Right lobe of liver (tissue), 4 donors: ENCODE measurements around the gene COMMD1.

Experiments
- CTCF ChIP-seq, 4 donors: fragments of 200-600 bp in 3 of 4; fragments of 450-650 bp in 1 of 4; IDR thresholded peaks; one replicate each; pipeline versions ENCODE4 v1.5.1 to v1.8.0; 2016 to 2022; ENCODE audit warnings: antibody characterized with exemption in 4 of 4, mild to moderate bottlenecking in 2 of 4
- POLR2A ChIP-seq: fragments of 450-650 bp; IDR thresholded peaks from one replicate; pipeline ENCODE4 v1.6.1; 2017; ENCODE audit warnings: antibody characterized with exemption, mild to moderate bottlenecking
- donor health status: DM: no; HTN: no; CAD: no.
- donor health status: DM: no; HTN: no; CAD: no.
- donor health status: DM: no; HTN: yes; CAD: no.

DNA sequence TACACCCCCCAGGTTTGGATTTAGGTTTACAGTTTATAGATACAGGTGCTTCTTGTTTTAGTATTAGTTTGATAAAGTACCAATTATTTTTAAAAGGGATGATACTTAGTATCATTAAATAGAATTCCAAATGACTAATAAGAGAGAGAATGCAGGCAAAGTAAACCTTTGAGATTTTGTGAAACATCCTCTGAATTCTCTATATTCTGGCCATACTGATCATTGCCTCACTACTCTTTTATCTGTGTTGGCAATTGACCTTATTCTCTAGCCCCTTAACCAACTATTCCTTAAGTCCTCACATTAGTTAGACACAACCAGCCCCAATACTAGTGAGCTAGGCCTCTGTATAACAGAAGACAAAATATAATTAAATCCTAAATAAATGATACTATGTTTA lies 125.4 kb downstream of the COMMD1 start:
- no peak for TF ChIP-seq CTCF (IDR thresholded peaks at IDR 0.05)
- TF ChIP-seq POLR2A, result no peak
